Chondrocyte (in vitro differentiated cells): Measurements from ENCODE around the gene ZNF385B. TPM values are rescaled to one million over a fixed set of nuclear protein-coding genes. Genes with fewer than 3 reads are reported as not detected.

Experiments
- DNase-seq: peaks from one replicate; pipeline ENCODE4 v3.0.0; 2021; ENCODE audit warnings: mixed read lengths, low spot score
- H3K27ac Mint-ChIP-seq: one replicate; pipeline ENCODE4 v1.8.0; 2021; ENCODE audit warnings: mild to moderate bottlenecking, moderate library complexity, mixed read lengths; ENCODE audit not compliant: unreplicated experiment
- H3K27me3 Mint-ChIP-seq: 2 replicates; pipeline ENCODE4 v1.8.0; 2021; ENCODE audit warnings: low read depth, mixed read lengths
- H3K36me3 Mint-ChIP-seq: 2 replicates; pipeline ENCODE4 v1.8.0; 2021; ENCODE audit warnings: low read depth, mixed read lengths
- H3K4me1 Mint-ChIP-seq: 2 replicates; pipeline ENCODE4 v1.8.0; 2021; ENCODE audit warnings: low read depth, mild to moderate bottlenecking, mixed read lengths
- H3K4me3 Mint-ChIP-seq: one replicate; pipeline ENCODE4 v1.8.0; 2021; ENCODE audit warnings: mild to moderate bottlenecking, moderate library complexity, mixed read lengths; ENCODE audit not compliant: unreplicated experiment
- H3K9me3 Mint-ChIP-seq: 2 replicates; pipeline ENCODE4 v1.8.0; 2021; ENCODE audit warnings: low read depth, mixed read lengths
- CTCF ChIP-seq: fragments of 200-600 bp; sonication (generic); IDR thresholded peaks from 2 replicates; pipeline ENCODE4 v1.5.0; 2021; ENCODE audit warnings: antibody characterized with exemption, mild to moderate bottlenecking, moderate library complexity
- total RNA-seq: library from RNA; stranded (reverse); gene quantifications from 3 replicates; pipeline ENCODE4 v1.2.1, GENCODE V29; 2021

ZNF385B gene
- total RNA-seq, 1 donor from 2014 or later = 0.25 TPM

GRCh38 chr2:179521944-179522343 is 339.5 kb downstream of the ZNF385B start:
- TF ChIP-seq CTCF = no peak
- no peak for DNase-seq
- no peak overlapping the region for H3K27ac Mint-ChIP-seq
- no peaks in the 10 kb centered on the region for H3K36me3 Mint-ChIP-seq
- no peaks in the 10 kb centered on the region for H3K9me3 Mint-ChIP-seq
- H3K27me3 Mint-ChIP-seq = no peaks in the 10 kb centered on the region
- peaks cover 10% of the 10 kb centered on the region for H3K4me1 Mint-ChIP-seq
- H3K4me3 Mint-ChIP-seq = no peak overlapping the region

GRCh38 chr2:179518830-179519229 is 342.6 kb downstream of the ZNF385B start:
- Mint-ChIP-seq H3K27me3 (no peaks in the 10 kb centered on the region), H3K4me1 (peaks cover 10% of the 10 kb centered on the region)

GRCh38 chr2:179513181-179513580 is 348.2 kb downstream of the ZNF385B start:
- no peaks in the 10 kb centered on the region for H3K27me3 Mint-ChIP-seq
- H3K9me3 Mint-ChIP-seq = peaks cover 11% of the 10 kb centered on the region
- peaks cover 2% of the 10 kb centered on the region for H3K36me3 Mint-ChIP-seq
- no peak overlapping the region for H3K27ac Mint-ChIP-seq
- no peak overlapping the region for H3K4me3 Mint-ChIP-seq
- DNase-seq = no peak
- no peak for TF ChIP-seq CTCF
- no peaks in the 10 kb centered on the region for H3K4me1 Mint-ChIP-seq

More at GRCh38 chr2:179518830-179519229, 342.6 kb downstream of the ZNF385B start:
- H3K36me3 Mint-ChIP-seq = no peaks in the 10 kb centered on the region
- TF ChIP-seq CTCF = no peak
- peak overlapping the region; percentile 29 for H3K27ac Mint-ChIP-seq
- H3K9me3 Mint-ChIP-seq = peaks cover 7% of the 10 kb centered on the region
- no peak overlapping the region for H3K4me3 Mint-ChIP-seq
- no peak for DNase-seq

GRCh38 chr2:179512281-179513035 is 349.0 kb downstream of the ZNF385B start:
- no peak for DNase-seq
- Mint-ChIP-seq H3K36me3 (peaks cover 2% of the 10 kb centered on the region), H3K4me3 (no peak overlapping the region), H3K4me1 (no peaks in the 10 kb centered on the region), H3K27ac (no peak overlapping the region), H3K27me3 (no peaks in the 10 kb centered on the region), H3K9me3 (peaks cover 11% of the 10 kb centered on the region)
- no peak for TF ChIP-seq CTCF

GRCh38 chr2:179511105-179511789 is 350.2 kb downstream of the ZNF385B start:
- Mint-ChIP-seq H3K9me3 (peaks cover 11% of the 10 kb centered on the region), H3K4me3 (no peak overlapping the region), H3K27ac (no peak overlapping the region), H3K27me3 (no peaks in the 10 kb centered on the region), H3K4me1 (no peaks in the 10 kb centered on the region), H3K36me3 (peaks cover 2% of the 10 kb centered on the region)
- no peak for DNase-seq
- no peak for TF ChIP-seq CTCF
